Glutamatergic neuron (in vitro differentiated cells): ENCODE data around the gene RAB37. TPM values are rescaled to one million over a fixed set of nuclear protein-coding genes. Genes with fewer than 3 reads are reported as not detected.

Experiments used
- DNase-seq: peaks from one replicate; pipeline ENCODE4 v3.0.0; 2022
- H3K27ac Mint-ChIP-seq: one replicate; pipeline ENCODE4 v1.8.0; 2020; ENCODE audit warnings: mild to moderate bottlenecking, mixed read lengths, inconsistent platforms; ENCODE audit not compliant: unreplicated experiment
- H3K27me3 Mint-ChIP-seq: one replicate; pipeline ENCODE4 v1.8.0; 2020; ENCODE audit warnings: mild to moderate bottlenecking, moderate library complexity, mixed read lengths, inconsistent platforms; ENCODE audit not compliant: unreplicated experiment
- H3K36me3 Mint-ChIP-seq: one replicate; pipeline ENCODE4 v1.8.0; 2020; ENCODE audit warnings: mild to moderate bottlenecking, mixed read lengths, inconsistent platforms; ENCODE audit not compliant: unreplicated experiment
- H3K4me1 Mint-ChIP-seq: one replicate; pipeline ENCODE4 v1.8.0; 2020; ENCODE audit warnings: mild to moderate bottlenecking, low read depth, mixed read lengths, inconsistent platforms; ENCODE audit not compliant: unreplicated experiment
- H3K4me3 Mint-ChIP-seq: one replicate; pipeline ENCODE4 v1.8.0; 2020; ENCODE audit warnings: mild to moderate bottlenecking, mixed read lengths, inconsistent platforms; ENCODE audit not compliant: unreplicated experiment
- H3K9me3 Mint-ChIP-seq: one replicate; pipeline ENCODE4 v1.8.0; 2020; ENCODE audit warnings: mild to moderate bottlenecking, moderate library complexity, mixed read lengths, inconsistent platforms; ENCODE audit not compliant: unreplicated experiment
- total RNA-seq: library from RNA; stranded (reverse); fragmentation: NEBNext Ultra II Directional; extraction: Animal tissue kit (Norgen Biotek cat#: 25700); gene quantifications from one replicate; pipeline ENCODE4 v1.2.1, GENCODE V29; 2021; ENCODE audit not compliant: unreplicated experiment
- TF ChIP-seq, protein P1 (sequence below): fragments of 200-600 bp; sonication (generic); IDR thresholded peaks from one replicate; pipeline ENCODE4 v1.5.0; 2021; ENCODE audit not compliant: partially characterized antibody, unreplicated experiment

Gene RAB37
- total RNA-seq, 1 donor from 2014 or later = 2.1 TPM

DNA sequence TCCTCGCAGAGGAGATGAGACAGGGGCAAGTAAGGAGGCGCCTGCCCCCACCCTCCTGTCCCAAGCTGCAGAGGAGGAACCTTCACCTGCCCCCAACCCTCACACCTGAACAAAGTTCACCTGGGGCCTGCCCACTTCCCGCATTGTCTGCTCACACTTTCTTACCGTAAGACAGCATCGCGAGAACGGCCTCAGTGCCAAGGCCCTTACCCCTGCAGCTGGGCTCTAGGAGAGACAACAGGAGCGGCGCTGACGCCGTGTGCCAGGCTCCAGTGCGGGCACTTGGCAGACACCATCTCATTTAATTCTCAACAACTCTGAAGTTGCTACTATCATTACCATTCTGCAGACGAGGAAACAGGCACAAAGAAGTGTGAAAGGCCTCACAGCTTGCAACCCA, 35.0 kb downstream of the RAB37 start:
- DNase-seq = no peak
- TF ChIP-seq, protein P1, sequence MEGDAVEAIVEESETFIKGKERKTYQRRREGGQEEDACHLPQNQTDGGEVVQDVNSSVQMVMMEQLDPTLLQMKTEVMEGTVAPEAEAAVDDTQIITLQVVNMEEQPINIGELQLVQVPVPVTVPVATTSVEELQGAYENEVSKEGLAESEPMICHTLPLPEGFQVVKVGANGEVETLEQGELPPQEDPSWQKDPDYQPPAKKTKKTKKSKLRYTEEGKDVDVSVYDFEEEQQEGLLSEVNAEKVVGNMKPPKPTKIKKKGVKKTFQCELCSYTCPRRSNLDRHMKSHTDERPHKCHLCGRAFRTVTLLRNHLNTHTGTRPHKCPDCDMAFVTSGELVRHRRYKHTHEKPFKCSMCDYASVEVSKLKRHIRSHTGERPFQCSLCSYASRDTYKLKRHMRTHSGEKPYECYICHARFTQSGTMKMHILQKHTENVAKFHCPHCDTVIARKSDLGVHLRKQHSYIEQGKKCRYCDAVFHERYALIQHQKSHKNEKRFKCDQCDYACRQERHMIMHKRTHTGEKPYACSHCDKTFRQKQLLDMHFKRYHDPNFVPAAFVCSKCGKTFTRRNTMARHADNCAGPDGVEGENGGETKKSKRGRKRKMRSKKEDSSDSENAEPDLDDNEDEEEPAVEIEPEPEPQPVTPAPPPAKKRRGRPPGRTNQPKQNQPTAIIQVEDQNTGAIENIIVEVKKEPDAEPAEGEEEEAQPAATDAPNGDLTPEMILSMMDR = no peak
- Mint-ChIP-seq H3K27me3 (peaks cover 5% of the 10 kb centered on the region), H3K36me3 (no peaks in the 10 kb centered on the region), H3K4me3 (no peak overlapping the region), H3K27ac (no peak overlapping the region), H3K4me1 (peaks cover 3% of the 10 kb centered on the region), H3K9me3 (peaks cover 4% of the 10 kb centered on the region)

DNA sequence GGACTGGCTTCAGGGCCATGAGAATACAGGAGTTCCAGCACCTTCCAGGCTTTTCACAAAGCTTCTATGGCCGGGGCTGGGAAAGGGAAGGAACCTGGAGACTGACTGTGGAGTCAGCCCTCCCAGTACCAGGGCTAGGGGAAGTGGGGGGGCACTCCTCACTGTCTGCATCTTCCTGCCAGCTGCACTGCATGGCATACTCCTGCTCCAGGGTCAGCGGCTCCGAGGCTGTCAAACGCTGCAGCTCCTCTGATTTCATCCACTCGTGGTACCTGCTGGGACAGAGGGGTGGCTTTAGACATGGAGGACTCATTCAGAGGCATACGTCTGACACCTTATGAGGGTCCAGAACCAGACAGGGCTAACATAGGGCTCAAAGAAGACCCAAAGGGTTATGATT, 36.4 kb downstream of the RAB37 start:
- no peak for DNase-seq
- H3K9me3 Mint-ChIP-seq = peaks cover 4% of the 10 kb centered on the region
- peaks cover 9% of the 10 kb centered on the region for H3K4me1 Mint-ChIP-seq
- no peak overlapping the region for H3K27ac Mint-ChIP-seq
- H3K36me3 Mint-ChIP-seq = no peaks in the 10 kb centered on the region
- peaks cover 9% of the 10 kb centered on the region for H3K27me3 Mint-ChIP-seq
- H3K4me3 Mint-ChIP-seq = no peak overlapping the region
- TF ChIP-seq, protein P1 = no peak

DNA sequence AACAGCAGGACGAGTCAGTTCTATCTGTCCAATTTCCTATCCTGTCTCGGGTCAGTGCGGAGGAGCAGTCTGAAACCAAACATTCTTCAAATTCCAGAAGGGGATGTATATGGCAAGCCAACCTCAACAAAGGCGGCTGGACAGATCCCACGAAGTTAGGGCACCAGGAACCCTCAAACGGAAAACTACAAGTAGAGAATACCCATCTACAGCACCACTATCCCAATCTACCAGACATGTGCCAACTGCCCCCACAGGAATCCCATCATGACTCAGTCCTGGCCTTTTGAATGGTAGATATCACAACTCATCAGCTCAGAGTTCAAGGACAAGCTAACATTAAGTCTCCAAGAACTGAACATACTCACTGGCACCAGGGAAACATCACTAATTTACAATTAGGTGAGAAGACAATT, 36.8 kb downstream of the RAB37 start:
- H3K27me3 Mint-ChIP-seq = peaks cover 5% of the 10 kb centered on the region
- H3K27ac Mint-ChIP-seq = no peak overlapping the region
- no peaks in the 10 kb centered on the region for H3K36me3 Mint-ChIP-seq

DNA sequence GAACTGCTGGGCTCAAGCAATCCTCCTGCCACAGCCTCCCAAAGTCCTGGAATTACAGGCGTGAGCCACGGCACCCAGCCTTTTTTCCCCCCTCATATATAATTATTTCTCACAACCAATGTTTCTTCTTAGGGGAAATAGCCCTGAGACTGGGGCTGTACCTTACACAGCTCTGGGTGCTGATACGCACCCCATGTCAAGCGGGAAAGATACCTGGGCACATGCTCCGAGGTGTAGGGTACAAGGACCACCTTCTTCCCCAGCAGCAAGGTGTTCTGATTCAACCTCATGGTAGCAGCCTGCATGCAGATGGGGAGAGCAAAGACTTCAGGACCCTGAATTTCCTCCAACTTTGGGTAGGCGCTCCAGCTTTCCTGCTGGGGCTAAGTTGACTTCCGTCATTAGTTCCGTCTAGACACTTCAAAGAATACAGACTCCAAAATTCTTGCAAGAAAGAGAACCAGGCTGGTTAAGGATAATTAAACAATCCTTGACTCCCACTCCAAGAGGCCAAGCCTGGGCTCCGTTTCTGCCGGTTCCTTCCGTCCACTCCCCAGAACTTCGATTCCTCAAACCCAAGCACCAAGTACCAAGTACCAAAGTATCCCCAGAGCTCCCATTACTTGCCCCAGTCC, 38.5 kb downstream of the RAB37 start:
- Mint-ChIP-seq H3K27ac (peak overlapping the region; percentile 49), H3K9me3 (peaks cover 2% of the 10 kb centered on the region), H3K4me1 (peaks cover 21% of the 10 kb centered on the region), H3K36me3 (no peaks in the 10 kb centered on the region), H3K27me3 (peaks cover 4% of the 10 kb centered on the region), H3K4me3 (peak overlapping the region; percentile 90)
- DNase-seq = no peak
- TF ChIP-seq, protein P1 = no peak

More for the DNA sequence above, 36.8 kb downstream of the RAB37 start:
- no peak for DNase-seq
- Mint-ChIP-seq H3K9me3 (peaks cover 3% of the 10 kb centered on the region), H3K4me3 (peak overlapping the region; percentile 40), H3K4me1 (peaks cover 9% of the 10 kb centered on the region)
- TF ChIP-seq, protein P1 = no peak

DNA sequence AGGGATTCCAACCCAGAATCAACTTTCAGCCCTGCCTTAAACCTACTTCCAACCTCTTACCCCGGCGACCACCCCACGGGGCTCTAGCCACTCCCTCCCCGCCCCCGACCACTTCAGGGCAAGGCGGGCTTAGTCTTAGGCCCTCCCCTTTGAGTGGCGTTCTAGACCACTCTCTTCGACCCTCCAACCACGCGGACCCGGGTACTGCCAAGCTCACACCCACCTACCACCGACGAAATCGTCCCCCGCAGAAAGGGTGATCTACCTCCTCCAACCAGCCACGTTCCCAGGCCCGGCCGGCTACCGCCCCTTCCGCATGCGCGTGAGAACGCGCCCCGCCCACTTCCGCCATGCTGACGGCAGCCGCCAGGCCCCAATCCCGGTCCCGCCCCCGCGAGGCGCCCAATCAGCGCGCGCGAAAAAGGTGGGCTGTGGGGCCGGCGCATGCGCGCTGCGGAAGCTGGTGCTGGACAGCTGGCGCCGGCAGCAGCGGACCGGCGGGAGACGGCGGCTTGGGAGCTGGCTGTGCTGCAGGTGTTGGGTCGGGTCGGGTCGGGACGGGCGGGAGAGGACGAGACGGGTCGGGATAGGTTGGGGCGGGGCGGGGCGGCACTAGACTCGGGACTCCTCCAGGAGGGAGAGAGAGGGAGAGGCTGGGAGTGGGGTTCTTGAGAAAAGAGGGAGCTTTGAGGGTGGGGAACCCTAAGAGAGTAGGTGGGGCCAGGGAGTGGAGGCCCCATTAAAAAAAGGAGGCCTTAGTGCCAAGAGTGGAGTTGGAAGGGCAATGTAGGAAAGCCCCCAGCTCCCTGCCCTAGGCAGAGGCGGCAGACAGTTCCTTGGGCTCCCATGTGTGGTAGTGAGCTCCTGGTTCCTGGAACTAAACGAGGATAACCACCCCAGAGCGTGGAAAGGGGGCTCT, 39.2 kb downstream of the RAB37 start, which contains the start of gene NAT9:
TSS of gene NAT9 (minus strand) at position 302 of the 919 bp plus-strand sequence. CDS start 647 bp downstream, outside the sequence.
- peaks cover 2% of the 10 kb centered on the region for H3K9me3 Mint-ChIP-seq
- TF ChIP-seq, protein P1 = no peak

More for the DNA sequence above, 39.2 kb downstream of the RAB37 start, which contains the start of gene NAT9:
- H3K36me3 Mint-ChIP-seq = no peaks in the 10 kb centered on the region
- H3K4me3 Mint-ChIP-seq = peak within 1 kb of the TSS; percentile 90
- H3K27me3 Mint-ChIP-seq = peaks cover 4% of the 10 kb centered on the region
- DNase-seq = peak; percentile 100
- H3K4me1 Mint-ChIP-seq = peaks cover 23% of the 10 kb centered on the region
- peak within 1 kb of the TSS; percentile 88 for H3K27ac Mint-ChIP-seq
